ENCODE data around the gene RPL18A. TPM values are rescaled to one million over a fixed set of nuclear protein-coding genes. Genes with fewer than 3 reads are reported as not detected.
A peak's percentile ranks its signal among the peaks of the same experiment; 100 is the strongest.

Gene RPL18A
- total and polyA plus RNA-seq, 3 experiments from 2014 or later = 3,114 to 3,296 (median 3,151) TPM

- Mint-ChIP-seq H3K27me3 (no peaks in the 10 kb centered on the region), H3K36me3 (peaks cover 14 to 87% (median 25%) of the 10 kb centered on the region in 3 donors), H3K4me3 (no peak overlapping the region), H3K9me3 (peaks cover 0 to 2% (median 0%) of the 10 kb centered on the region in 5 donors), H3K4me1 (peaks cover 5 to 21% (median 12%) of the 10 kb centered on the region in 3 donors), H3K27ac (peak overlapping the region in 7 of 8 donors; percentile 26 to 94 (median 77))
- no peaks in the 10 kb centered on the region for H3K27me3 ChIP-seq (ENCODE audit: insufficient read depth, low read length, poor library complexity, severe bottlenecking)
- no peaks in the 10 kb centered on the region for H3K4me1 ChIP-seq (ENCODE audit: insufficient read depth, low read length)
- peaks cover 73% of the 10 kb centered on the region for H3K36me3 ChIP-seq (ENCODE audit: insufficient read depth, low read length)
- no peaks in the 10 kb centered on the region for H3K9me3 ChIP-seq (ENCODE audit: low read length)
- ChIA-PET POLR2A (interaction anchor here (0.5 kb wide), 1 partner anchor 1568 kb away, joined by 3 read pairs; no protein-coding TSS in a partner anchor), CTCF (interaction anchor here (1.4 kb wide), 1 partner anchor 97 kb away, joined by 3 read pairs; the partner anchor contains the start of gene CCDC124)
- H3K27ac ChIP-seq (ENCODE audit: low read depth, low read length) = no peak overlapping the region
- no peak for DNase-seq
- no peak overlapping the region for H3K4me3 ChIP-seq (ENCODE audit: low read length)
These were observed 24.3 kb upstream of the RPL18A start for GRCh38 chr19:17835182-17836006.

- H3K27me3 ChIP-seq (ENCODE audit: insufficient read depth, low read length, poor library complexity, severe bottlenecking) = no peaks in the 10 kb centered on the region
- CTCF ChIA-PET = no interaction called here
- H3K9me3 Mint-ChIP-seq = peaks cover 0 to 2% (median 0%) of the 10 kb centered on the region in 5 donors
- H3K4me1 ChIP-seq (ENCODE audit: insufficient read depth, low read length) = no peaks in the 10 kb centered on the region
- no peak for DNase-seq
- no peak overlapping the region for H3K27ac ChIP-seq (ENCODE audit: low read depth, low read length)
- H3K9me3 ChIP-seq (ENCODE audit: low read length) = no peaks in the 10 kb centered on the region
- H3K27ac Mint-ChIP-seq = peak overlapping the region in 6 of 8 donors; percentile 4 to 77 (median 56)
- no peaks in the 10 kb centered on the region for H3K27me3 Mint-ChIP-seq
- H3K36me3 ChIP-seq (ENCODE audit: insufficient read depth, low read length) = peaks cover 75% of the 10 kb centered on the region
- H3K4me3 Mint-ChIP-seq = no peak overlapping the region
- H3K4me3 ChIP-seq (ENCODE audit: low read length) = no peak overlapping the region
- POLR2A ChIA-PET = no interaction called here
- H3K4me1 Mint-ChIP-seq = peaks cover 9 to 21% (median 15%) of the 10 kb centered on the region in 3 donors
- peaks cover 18 to 89% (median 25%) of the 10 kb centered on the region in 3 donors for H3K36me3 Mint-ChIP-seq
These were observed 23.2 kb upstream of the RPL18A start for GRCh38 chr19:17836530-17836929.

- H3K36me3 Mint-ChIP-seq = peaks cover 14 to 84% (median 21%) of the 10 kb centered on the region in 3 donors
- Histone ChIP-seq H3K9me3 (ENCODE audit: low read length) (no peaks in the 10 kb centered on the region), H3K4me1 (ENCODE audit: insufficient read depth, low read length) (no peaks in the 10 kb centered on the region), H3K27ac (ENCODE audit: low read depth, low read length) (no peak overlapping the region), H3K27me3 (ENCODE audit: insufficient read depth, low read length, poor library complexity, severe bottlenecking) (no peaks in the 10 kb centered on the region), H3K4me3 (ENCODE audit: low read length) (no peak overlapping the region), H3K36me3 (ENCODE audit: insufficient read depth, low read length) (peaks cover 71% of the 10 kb centered on the region)
- ChIA-PET CTCF (no interaction called here), POLR2A (no interaction called here)
- H3K4me1 Mint-ChIP-seq = peaks cover 9 to 21% (median 14%) of the 10 kb centered on the region in 3 donors
- DNase-seq = no peak
- H3K4me3 Mint-ChIP-seq = no peak overlapping the region
- H3K27ac Mint-ChIP-seq = peak overlapping the region in 4 of 8 donors; percentile 23 to 94 (median 86)
- no peaks in the 10 kb centered on the region for H3K27me3 Mint-ChIP-seq
- peaks cover 0 to 2% (median 0%) of the 10 kb centered on the region in 5 donors for H3K9me3 Mint-ChIP-seq
These were observed 21.7 kb upstream of the RPL18A start for GRCh38 chr19:17837972-17838371.

GRCh38 chr19:17840019-17840418 is 19.7 kb upstream of the RPL18A start:
- H3K9me3 Mint-ChIP-seq = peaks cover 0 to 2% (median 0%) of the 10 kb centered on the region in 5 donors
- no peak overlapping the region for H3K27ac ChIP-seq (ENCODE audit: low read depth, low read length)
- ChIA-PET CTCF (interaction anchor here (0.9 kb wide), 1 partner anchor 9 kb away, joined by 3 read pairs; no protein-coding TSS in a partner anchor), POLR2A (no interaction called here)
- H3K27me3 ChIP-seq (ENCODE audit: insufficient read depth, low read length, poor library complexity, severe bottlenecking) = no peaks in the 10 kb centered on the region
- H3K4me1 Mint-ChIP-seq = peaks cover 27 to 40% (median 28%) of the 10 kb centered on the region in 3 donors
- peak overlapping the region in 1 of 8 donors; percentile 36 for H3K27ac Mint-ChIP-seq
- no peaks in the 10 kb centered on the region for H3K9me3 ChIP-seq (ENCODE audit: low read length)
- H3K4me1 ChIP-seq (ENCODE audit: insufficient read depth, low read length) = peaks cover 19% of the 10 kb centered on the region
- H3K4me3 ChIP-seq (ENCODE audit: low read length) = no peak overlapping the region
- peaks cover 75% of the 10 kb centered on the region for H3K36me3 ChIP-seq (ENCODE audit: insufficient read depth, low read length)
- no peaks in the 10 kb centered on the region for H3K27me3 Mint-ChIP-seq
- peaks cover 14 to 86% (median 22%) of the 10 kb centered on the region in 3 donors for H3K36me3 Mint-ChIP-seq
- H3K4me3 Mint-ChIP-seq = no peak overlapping the region
- DNase-seq = no peak

- Mint-ChIP-seq H3K36me3 (peaks cover 8 to 72% (median 15%) of the 10 kb centered on the region in 3 donors), H3K4me3 (no peak overlapping the region), H3K27ac (peak overlapping the region in 2 of 8 donors; percentile 29 to 95), H3K27me3 (no peaks in the 10 kb centered on the region), H3K4me1 (peaks cover 32 to 42% (median 40%) of the 10 kb centered on the region in 3 donors), H3K9me3 (no peaks in the 10 kb centered on the region)
- Histone ChIP-seq H3K27me3 (ENCODE audit: insufficient read depth, low read length, poor library complexity, severe bottlenecking) (no peaks in the 10 kb centered on the region), H3K36me3 (ENCODE audit: insufficient read depth, low read length) (peaks cover 61% of the 10 kb centered on the region), H3K4me1 (ENCODE audit: insufficient read depth, low read length) (peaks cover 30% of the 10 kb centered on the region), H3K4me3 (ENCODE audit: low read length) (no peak overlapping the region), H3K9me3 (ENCODE audit: low read length) (no peaks in the 10 kb centered on the region), H3K27ac (ENCODE audit: low read depth, low read length) (no peak overlapping the region)
- POLR2A ChIA-PET = interaction anchor here (0.6 kb wide), 1 partner anchor 18 kb away, joined by 3 read pairs; no protein-coding TSS in a partner anchor
- CTCF ChIA-PET = no interaction called here
- DNase-seq = no peak
These were observed 18.3 kb upstream of the RPL18A start for GRCh38 chr19:17841371-17841809.

DNA sequence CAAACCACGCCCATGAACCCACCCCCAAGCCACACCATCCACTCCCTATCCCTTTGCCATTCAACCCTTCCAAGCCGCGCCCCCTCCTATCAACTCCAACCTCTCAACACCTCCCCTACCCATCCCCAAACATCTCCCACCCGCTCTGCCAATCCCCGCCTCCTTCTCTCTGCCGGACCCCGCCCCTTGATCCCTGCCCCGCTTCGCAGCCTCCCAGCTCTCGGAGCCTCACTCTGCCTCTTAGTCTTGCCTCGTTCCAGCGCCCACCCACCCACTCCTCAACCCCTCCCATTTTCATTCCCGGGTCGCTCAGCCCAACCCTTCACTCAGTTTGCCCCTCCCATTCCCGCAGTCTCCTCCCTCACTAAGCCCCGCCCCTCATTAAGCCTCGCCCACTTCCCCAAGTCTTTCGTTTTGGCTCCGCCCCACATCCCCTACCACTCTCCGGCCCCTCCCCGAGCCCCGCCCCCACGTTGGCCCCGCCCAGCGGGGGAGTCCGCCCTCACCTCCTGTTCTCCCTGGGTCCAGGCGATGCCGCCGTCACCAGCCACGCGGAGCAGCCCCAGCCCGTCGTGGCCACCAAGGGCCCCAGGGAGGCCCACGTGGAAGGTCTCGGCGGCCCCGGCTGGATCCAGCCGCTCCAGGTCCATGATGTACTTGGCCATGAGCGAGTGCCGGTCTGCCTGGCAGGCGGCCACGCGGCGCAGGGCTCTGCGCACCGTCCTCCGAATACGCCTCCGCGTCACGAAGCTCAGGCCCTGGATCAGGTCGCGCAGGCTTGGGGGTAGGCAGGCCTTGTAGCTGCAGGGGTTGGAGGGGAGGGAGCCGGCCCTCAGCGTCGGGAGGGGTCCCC is 17.7 kb upstream of the RPL18A start:
- no peak overlapping the region for H3K4me3 ChIP-seq (ENCODE audit: low read length)
- peaks cover 8 to 66% (median 11%) of the 10 kb centered on the region in 3 donors for H3K36me3 Mint-ChIP-seq
- peaks cover 31 to 41% (median 40%) of the 10 kb centered on the region in 3 donors for H3K4me1 Mint-ChIP-seq
- peak overlapping the region in 2 of 8 donors; percentile 29 to 79 for H3K27ac Mint-ChIP-seq
- peaks cover 30% of the 10 kb centered on the region for H3K4me1 ChIP-seq (ENCODE audit: insufficient read depth, low read length)
- H3K4me3 Mint-ChIP-seq = no peak overlapping the region
- H3K27me3 Mint-ChIP-seq = no peaks in the 10 kb centered on the region
- H3K9me3 ChIP-seq (ENCODE audit: low read length) = no peaks in the 10 kb centered on the region
- ChIA-PET CTCF (interaction anchor here (1.2 to 2.4 kb wide), 2 partner anchors 13 to 18 kb away, joined by 5 to 10 read pairs; partner anchors contain the start of gene RPL18A), POLR2A (no interaction called here)
- H3K9me3 Mint-ChIP-seq = no peaks in the 10 kb centered on the region
- peaks cover 57% of the 10 kb centered on the region for H3K36me3 ChIP-seq (ENCODE audit: insufficient read depth, low read length)
- peak in 2 of 5 donors; percentile 23 to 43 for DNase-seq
- H3K27ac ChIP-seq (ENCODE audit: low read depth, low read length) = peak overlapping the region; percentile 38
- no peaks in the 10 kb centered on the region for H3K27me3 ChIP-seq (ENCODE audit: insufficient read depth, low read length, poor library complexity, severe bottlenecking)

- peak overlapping the region in 3 of 8 donors; percentile 45 to 72 (median 64) for H3K27ac Mint-ChIP-seq
- peaks cover 54% of the 10 kb centered on the region for H3K36me3 ChIP-seq (ENCODE audit: insufficient read depth, low read length)
- ChIA-PET POLR2A (no interaction called here), CTCF (interaction anchor here (1.2 to 2.4 kb wide), 3 partner anchors 12 to 59 kb away, joined by 3 to 10 read pairs (median 5); partner anchors contain the start of gene RPL18A)
- H3K4me3 ChIP-seq (ENCODE audit: low read length) = no peak overlapping the region
- no peaks in the 10 kb centered on the region for H3K27me3 ChIP-seq (ENCODE audit: insufficient read depth, low read length, poor library complexity, severe bottlenecking)
- H3K27ac ChIP-seq (ENCODE audit: low read depth, low read length) = peak overlapping the region; percentile 38
- H3K4me3 Mint-ChIP-seq = peak overlapping the region in 1 of 7 donors; percentile 27
- DNase-seq = no peak
- peaks cover 30% of the 10 kb centered on the region for H3K4me1 ChIP-seq (ENCODE audit: insufficient read depth, low read length)
- peaks cover 31 to 44% (median 40%) of the 10 kb centered on the region in 3 donors for H3K4me1 Mint-ChIP-seq
- H3K36me3 Mint-ChIP-seq = peaks cover 8 to 60% (median 10%) of the 10 kb centered on the region in 3 donors
- H3K9me3 Mint-ChIP-seq = no peaks in the 10 kb centered on the region
- no peaks in the 10 kb centered on the region for H3K9me3 ChIP-seq (ENCODE audit: low read length)
- no peaks in the 10 kb centered on the region for H3K27me3 Mint-ChIP-seq
These were observed 16.9 kb upstream of the RPL18A start for GRCh38 chr19:17842663-17843291.

All from CD8-positive, alpha-beta memory T cell (primary cell).